ENCODE data around the gene ATP6V1A.
"Not testable (repeated sequence)": the region's sequence is repeated elsewhere in the genome, so short reads cannot be mapped to it uniquely, and the experiment has no call there.

Gene ATP6V1A

GRCh38 chr3:113850391-113850790 is 103.6 kb downstream of the ATP6V1A start:
- not testable (repeated sequence) for H3K27me3 ChIP-seq (ENCODE audit: control insufficient read depth, insufficient read depth, low read length); H3K4me2 ChIP-seq (ENCODE audit: low read length); H3K9ac ChIP-seq (ENCODE audit: low read depth, low read length); H3K9me3 ChIP-seq (replicated peaks; ENCODE audit: low read length); H3K4me3 ChIP-seq (ENCODE audit: low read length); H3K4me1 ChIP-seq (ENCODE audit: control insufficient read depth, insufficient read depth, low read length); H3K36me3 ChIP-seq (ENCODE audit: insufficient read depth, low read length)

- Histone ChIP-seq H3K4me2 (ENCODE audit: low read length) (no peak overlapping the region), H3K9me3 (replicated peaks; ENCODE audit: low read length) (no peaks in the 10 kb centered on the region), H3K9ac (ENCODE audit: low read depth, low read length) (no peak overlapping the region), H3K4me3 (ENCODE audit: low read length) (no peak overlapping the region), H3K4me1 (ENCODE audit: control insufficient read depth, insufficient read depth, low read length) (peaks cover 6% of the 10 kb centered on the region), H3K27me3 (ENCODE audit: control insufficient read depth, insufficient read depth, low read length) (no peaks in the 10 kb centered on the region), H3K36me3 (ENCODE audit: insufficient read depth, low read length) (no peaks in the 10 kb centered on the region)
These were observed 105.7 kb downstream of the ATP6V1A start for GRCh38 chr3:113852506-113852905.

Measured in skeletal muscle satellite cell (primary cell).